Activated T-cell treated with anti-CD3 and anti-CD28 coated beads, Interleukin-2, amount 50 U/mL, for 24 hours (primary cell): Measurements from ENCODE around the gene SH2B2.
A peak's percentile ranks its signal among the peaks of the same experiment; 100 is the strongest.

Experiments
- DNase-seq: peaks from one replicate; pipeline ENCODE4 v3.0.0-alpha.2; 2020
- H3K27ac Mint-ChIP-seq: 2 replicates; pipeline ENCODE4 v1.8.0; 2020; ENCODE audit warnings: mild to moderate bottlenecking, mixed read lengths
- H3K27me3 Mint-ChIP-seq: 2 replicates; pipeline ENCODE4 v1.8.0; 2020; ENCODE audit warnings: mixed read lengths
- H3K36me3 Mint-ChIP-seq: 2 replicates; pipeline ENCODE4 v1.8.0; 2020; ENCODE audit warnings: low read depth, mixed read lengths
- H3K4me1 Mint-ChIP-seq: 2 replicates; pipeline ENCODE4 v1.8.0; 2020; ENCODE audit warnings: low read depth, mixed read lengths
- H3K4me3 Mint-ChIP-seq: 2 replicates; pipeline ENCODE4 v1.8.0; 2020; ENCODE audit warnings: mild to moderate bottlenecking, moderate library complexity, mixed read lengths
- H3K9me3 Mint-ChIP-seq: 2 replicates; pipeline ENCODE4 v1.8.0; 2020; ENCODE audit warnings: mixed read lengths

SH2B2 gene

DNA sequence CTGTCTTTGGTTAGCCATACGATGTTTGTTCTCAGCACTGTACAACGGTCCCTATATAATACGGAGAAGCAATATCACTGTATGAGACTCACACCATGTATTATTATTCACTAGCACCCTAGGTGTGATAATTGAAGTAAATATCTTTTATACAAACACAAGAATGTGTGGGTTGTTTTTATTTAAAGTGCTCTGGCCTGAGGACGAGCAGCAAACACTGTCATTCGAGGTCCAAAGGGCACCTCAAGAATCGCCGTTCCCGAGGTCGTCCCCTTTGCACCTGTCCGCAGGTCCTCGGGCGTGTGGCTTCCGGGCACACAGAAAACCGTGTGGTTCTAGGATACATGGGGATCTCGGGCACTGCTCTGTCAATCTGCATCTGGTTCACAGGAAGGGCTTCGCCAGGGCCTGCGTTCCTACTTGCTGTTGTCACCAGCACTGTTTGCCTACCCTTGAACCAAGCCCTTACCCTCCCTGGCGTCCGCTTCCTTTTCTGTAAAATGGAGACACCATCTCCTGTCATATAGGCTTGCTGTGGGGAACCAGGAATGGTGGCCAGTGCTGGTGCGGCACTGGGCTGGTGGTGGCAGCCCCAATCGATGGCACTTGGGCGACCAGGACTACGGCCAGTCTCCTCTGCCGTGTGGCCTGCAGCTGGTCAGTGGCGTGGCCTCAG is 28.5 kb upstream of the SH2B2 start:
- Mint-ChIP-seq H3K4me3 (no peak overlapping the region), H3K27ac (no peak overlapping the region)

DNA sequence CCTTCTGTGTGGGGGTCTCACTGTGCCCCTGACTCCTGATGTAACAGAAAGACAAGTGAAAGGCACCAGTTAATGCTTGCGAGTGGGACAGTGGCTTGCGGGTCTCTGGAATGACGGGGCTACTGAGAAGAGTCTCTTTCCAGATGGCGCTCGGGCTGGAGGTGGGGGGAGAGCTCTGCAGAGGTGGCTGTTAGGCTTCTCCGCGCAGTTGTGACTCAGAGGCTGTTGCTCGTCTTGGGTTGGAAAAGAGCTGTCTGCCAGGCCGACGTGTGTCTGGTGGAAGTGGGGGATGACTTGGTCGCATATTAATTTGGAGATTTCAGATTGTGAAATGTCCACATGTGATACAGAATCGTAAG is 27.9 kb upstream of the SH2B2 start:
- no peaks in the 10 kb centered on the region for H3K9me3 Mint-ChIP-seq
- no peak overlapping the region for H3K27ac Mint-ChIP-seq
- no peaks in the 10 kb centered on the region for H3K36me3 Mint-ChIP-seq
- no peak for DNase-seq
- H3K27me3 Mint-ChIP-seq, result no peaks in the 10 kb centered on the region
- no peak overlapping the region for H3K4me3 Mint-ChIP-seq
- no peaks in the 10 kb centered on the region for H3K4me1 Mint-ChIP-seq

More for the DNA sequence above, 28.5 kb upstream of the SH2B2 start:
- no peaks in the 10 kb centered on the region for H3K9me3 Mint-ChIP-seq
- H3K36me3 Mint-ChIP-seq, result no peaks in the 10 kb centered on the region
- no peak for DNase-seq
- no peaks in the 10 kb centered on the region for H3K4me1 Mint-ChIP-seq
- no peaks in the 10 kb centered on the region for H3K27me3 Mint-ChIP-seq

DNA sequence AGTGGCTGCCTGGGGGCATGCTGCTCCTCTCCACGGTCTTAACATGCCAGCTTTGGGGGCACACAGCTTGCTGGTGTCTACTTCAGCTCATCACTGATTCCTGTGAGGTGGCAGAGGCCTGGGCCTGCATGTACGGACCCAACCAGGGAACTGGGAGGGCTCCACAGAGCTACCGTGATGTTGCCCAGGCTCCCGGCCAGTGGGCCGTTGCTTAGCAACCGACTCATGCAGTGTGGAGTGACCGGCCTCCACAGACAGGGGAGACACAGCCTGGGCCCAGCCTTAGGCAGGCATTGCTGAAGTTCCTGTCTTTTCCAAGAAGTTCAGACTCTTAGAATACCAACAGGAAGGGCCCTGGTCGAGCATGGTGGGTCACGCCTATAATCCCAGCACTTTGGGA is 25.8 kb upstream of the SH2B2 start:
- H3K4me3 Mint-ChIP-seq, result no peak overlapping the region
- H3K27me3 Mint-ChIP-seq, result no peaks in the 10 kb centered on the region
- no peaks in the 10 kb centered on the region for H3K36me3 Mint-ChIP-seq
- H3K4me1 Mint-ChIP-seq, result no peaks in the 10 kb centered on the region
- no peak overlapping the region for H3K27ac Mint-ChIP-seq
- no peaks in the 10 kb centered on the region for H3K9me3 Mint-ChIP-seq
- no peak for DNase-seq

DNA sequence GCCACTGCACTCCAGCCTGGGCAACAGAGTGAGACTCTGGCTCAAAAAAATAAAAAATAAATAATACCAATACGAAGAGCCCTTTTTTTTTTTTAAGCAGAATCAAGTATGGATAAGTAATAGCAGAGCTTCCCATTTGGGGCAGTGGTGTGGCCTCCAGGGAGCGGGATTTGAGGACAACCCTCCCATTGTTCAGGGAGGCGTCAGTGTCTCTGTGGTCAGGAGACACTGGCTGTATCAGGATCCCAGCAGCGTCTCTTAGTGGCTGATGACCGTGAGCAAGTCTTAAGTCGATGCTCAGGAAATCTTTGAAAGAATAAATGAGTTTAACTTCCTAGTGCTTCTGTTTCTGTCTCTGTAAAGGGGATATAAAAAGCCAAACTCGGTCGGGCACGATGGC is 25.2 kb upstream of the SH2B2 start:
- H3K36me3 Mint-ChIP-seq, result no peaks in the 10 kb centered on the region
- H3K4me3 Mint-ChIP-seq, result no peak overlapping the region

DNA sequence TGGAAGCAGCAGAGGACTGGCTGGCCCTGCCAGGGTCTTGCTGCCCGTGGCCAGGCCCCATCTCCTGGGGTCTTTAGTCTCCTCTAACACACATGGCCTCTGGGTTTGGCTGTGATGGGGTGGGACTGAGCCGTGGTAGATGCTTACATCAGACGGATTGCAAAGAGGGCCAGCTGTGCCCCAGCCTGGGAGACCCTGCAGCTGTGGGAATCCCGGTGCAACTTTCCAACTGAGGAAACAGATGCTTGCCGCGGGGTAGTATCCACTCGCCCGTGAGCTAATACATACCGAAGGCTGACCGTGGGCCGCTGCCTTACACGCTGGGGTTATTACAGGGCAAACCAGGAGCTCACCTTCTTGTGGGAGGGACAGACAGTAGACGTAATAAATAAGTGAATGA is 24.1 kb upstream of the SH2B2 start:
- Mint-ChIP-seq H3K4me3 (no peak overlapping the region), H3K9me3 (no peaks in the 10 kb centered on the region), H3K27ac (no peak overlapping the region), H3K27me3 (no peaks in the 10 kb centered on the region), H3K36me3 (no peaks in the 10 kb centered on the region), H3K4me1 (no peaks in the 10 kb centered on the region)
- DNase-seq, result no peak

More for the DNA sequence above, 25.2 kb upstream of the SH2B2 start:
- Mint-ChIP-seq H3K27me3 (no peaks in the 10 kb centered on the region), H3K9me3 (no peaks in the 10 kb centered on the region), H3K27ac (no peak overlapping the region), H3K4me1 (no peaks in the 10 kb centered on the region)
- DNase-seq, result no peak

DNA sequence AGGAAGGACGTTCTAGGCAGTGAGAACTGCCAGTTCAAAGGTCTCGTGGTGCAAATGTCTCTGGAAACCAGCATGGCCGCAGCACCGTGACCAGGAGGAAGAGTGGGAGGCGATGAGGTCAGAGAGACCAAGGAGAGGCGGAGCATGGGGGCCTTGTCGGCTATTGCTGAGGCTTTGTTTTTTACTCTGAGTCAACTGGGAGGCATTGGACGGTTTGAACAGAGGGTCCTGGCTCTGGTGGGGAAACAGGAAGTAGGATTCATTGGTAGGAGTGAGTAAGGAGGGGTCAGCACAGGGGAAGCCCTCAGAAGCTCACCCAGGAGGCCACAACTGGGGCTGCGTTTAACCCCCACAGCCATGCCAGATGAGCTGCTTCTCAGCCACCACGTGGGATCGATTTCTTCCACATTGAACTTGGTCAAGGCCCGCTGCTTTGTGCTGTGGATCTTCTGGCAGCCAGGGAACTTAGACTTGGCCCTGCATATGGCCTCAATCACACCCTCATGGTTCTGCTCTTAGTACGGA is 22.2 kb upstream of the SH2B2 start:
- Mint-ChIP-seq H3K4me1 (no peaks in the 10 kb centered on the region), H3K4me3 (no peak overlapping the region), H3K27me3 (no peaks in the 10 kb centered on the region), H3K27ac (no peak overlapping the region), H3K36me3 (no peaks in the 10 kb centered on the region), H3K9me3 (no peaks in the 10 kb centered on the region)
- DNase-seq, result no peak

DNA sequence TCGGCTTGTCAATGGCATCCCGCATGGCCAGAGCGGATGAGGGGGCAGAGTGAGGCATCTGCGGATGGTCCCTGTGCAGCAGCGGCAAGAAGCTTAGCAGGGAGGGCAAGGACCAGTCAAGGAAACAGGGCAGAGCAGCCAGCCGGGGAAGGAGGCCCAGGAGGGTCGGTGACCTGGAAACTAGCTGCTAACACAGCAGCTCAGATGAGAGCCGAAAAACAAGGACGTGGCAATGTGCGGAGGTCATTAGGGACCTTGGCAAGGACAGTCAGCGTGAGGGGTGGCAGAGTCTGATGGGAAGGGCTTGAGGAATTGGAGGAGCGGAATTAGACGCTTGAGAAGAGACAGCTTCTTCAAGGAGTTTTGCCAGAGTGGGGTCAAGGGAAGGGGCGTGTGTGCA is 20.1 kb upstream of the SH2B2 start:
- no peak for DNase-seq
- no peaks in the 10 kb centered on the region for H3K9me3 Mint-ChIP-seq
- H3K4me3 Mint-ChIP-seq, result no peak overlapping the region
- H3K27ac Mint-ChIP-seq, result no peak overlapping the region
- H3K36me3 Mint-ChIP-seq, result no peaks in the 10 kb centered on the region
- H3K27me3 Mint-ChIP-seq, result no peaks in the 10 kb centered on the region
- no peaks in the 10 kb centered on the region for H3K4me1 Mint-ChIP-seq

DNA sequence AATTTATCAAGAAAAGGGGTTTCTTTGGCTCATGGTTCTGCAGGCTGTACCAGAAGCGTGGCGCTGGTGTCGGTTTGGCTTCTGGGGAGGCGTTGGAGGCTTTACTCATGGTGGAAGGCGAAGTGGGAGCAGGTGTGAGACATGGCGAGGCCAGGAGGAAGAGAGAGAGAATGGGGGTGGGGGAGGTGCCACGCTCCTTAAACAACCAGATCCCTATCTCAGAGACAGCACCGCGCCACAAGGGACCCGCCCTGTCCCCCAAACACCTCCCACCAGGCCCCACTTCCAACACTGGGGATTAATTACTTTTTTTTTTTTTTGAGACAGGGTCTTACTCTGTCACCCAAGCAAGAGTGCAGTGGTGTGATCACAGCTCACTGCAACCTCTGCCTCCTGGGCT is 18.0 kb upstream of the SH2B2 start:
- Mint-ChIP-seq H3K27ac (no peak overlapping the region), H3K27me3 (no peaks in the 10 kb centered on the region), H3K4me3 (no peak overlapping the region), H3K9me3 (no peaks in the 10 kb centered on the region), H3K4me1 (peaks cover 3% of the 10 kb centered on the region), H3K36me3 (no peaks in the 10 kb centered on the region)
- DNase-seq, result no peak

DNA sequence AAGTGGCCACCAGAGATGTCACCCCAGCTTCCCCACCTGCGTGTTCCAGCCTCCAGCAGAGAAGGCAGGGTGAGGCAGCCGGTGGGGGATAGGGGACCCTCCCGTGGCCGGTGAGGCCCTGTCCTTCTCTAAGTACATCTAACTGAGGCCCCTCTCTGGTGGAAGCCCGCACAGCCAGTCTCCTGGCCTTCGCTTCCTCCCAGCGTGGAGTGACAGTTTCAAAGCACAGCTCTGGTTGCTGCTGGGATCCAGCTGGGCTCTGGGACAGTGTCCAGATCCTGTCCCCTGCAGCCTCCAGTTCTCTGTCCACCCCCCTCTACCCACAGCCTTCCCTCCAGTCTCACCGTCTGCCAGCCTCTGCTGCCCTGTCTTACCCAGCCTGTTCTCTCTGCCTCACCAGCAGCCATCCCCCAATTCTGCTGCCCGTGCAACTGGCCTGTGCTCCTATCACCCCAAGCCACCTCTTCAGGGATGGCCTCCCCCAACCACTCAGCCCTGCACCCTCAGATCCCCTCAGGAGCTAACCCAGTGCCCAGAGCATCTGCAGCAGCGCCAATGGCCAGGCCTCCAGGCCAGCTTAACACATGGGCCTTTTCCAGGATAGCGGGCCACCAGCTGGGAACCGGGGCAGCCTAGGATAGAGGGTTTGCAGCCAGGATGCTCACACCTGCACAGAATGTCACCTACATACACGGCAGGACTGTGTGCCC is 16.3 kb upstream of the SH2B2 start:
- Mint-ChIP-seq H3K4me3 (no peak overlapping the region), H3K36me3 (no peaks in the 10 kb centered on the region), H3K27ac (no peak overlapping the region), H3K27me3 (no peaks in the 10 kb centered on the region), H3K4me1 (peaks cover 3% of the 10 kb centered on the region), H3K9me3 (no peaks in the 10 kb centered on the region)
- no peak for DNase-seq

DNA sequence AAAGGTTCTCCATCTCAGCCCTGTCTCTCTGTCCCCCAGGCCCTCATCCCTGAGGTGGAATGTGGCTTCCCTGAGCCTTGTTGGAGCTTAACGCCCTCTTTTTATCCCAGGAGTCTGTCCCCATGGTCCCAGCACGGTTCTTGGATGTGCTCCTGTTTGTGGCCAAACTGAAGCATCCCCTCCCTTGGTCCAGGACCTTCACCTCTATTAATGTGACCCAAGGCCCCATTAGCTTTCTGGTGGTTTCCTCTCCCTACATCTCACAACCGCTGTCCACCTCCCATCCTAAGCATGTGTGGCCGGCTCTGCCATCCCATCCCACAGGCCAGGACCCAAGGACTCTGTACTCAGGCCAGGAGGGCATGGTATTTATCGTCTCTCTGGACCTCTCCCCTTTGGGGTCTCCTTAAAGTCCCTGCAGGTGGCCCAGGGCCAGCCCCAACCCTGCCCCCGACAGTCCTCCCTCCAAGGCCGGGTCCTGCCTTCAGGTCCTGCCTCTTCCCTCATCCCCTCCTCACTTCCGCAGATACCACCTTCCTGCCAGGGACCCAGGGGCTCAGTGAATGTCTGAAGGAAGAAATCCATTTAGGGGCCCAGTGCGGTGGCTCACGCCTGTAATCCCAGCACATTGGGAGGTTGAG is 15.4 kb upstream of the SH2B2 start:
- DNase-seq, result no peak
- Mint-ChIP-seq H3K4me1 (peaks cover 3% of the 10 kb centered on the region), H3K4me3 (no peak overlapping the region), H3K27me3 (no peaks in the 10 kb centered on the region), H3K36me3 (no peaks in the 10 kb centered on the region), H3K27ac (no peak overlapping the region), H3K9me3 (no peaks in the 10 kb centered on the region)

DNA sequence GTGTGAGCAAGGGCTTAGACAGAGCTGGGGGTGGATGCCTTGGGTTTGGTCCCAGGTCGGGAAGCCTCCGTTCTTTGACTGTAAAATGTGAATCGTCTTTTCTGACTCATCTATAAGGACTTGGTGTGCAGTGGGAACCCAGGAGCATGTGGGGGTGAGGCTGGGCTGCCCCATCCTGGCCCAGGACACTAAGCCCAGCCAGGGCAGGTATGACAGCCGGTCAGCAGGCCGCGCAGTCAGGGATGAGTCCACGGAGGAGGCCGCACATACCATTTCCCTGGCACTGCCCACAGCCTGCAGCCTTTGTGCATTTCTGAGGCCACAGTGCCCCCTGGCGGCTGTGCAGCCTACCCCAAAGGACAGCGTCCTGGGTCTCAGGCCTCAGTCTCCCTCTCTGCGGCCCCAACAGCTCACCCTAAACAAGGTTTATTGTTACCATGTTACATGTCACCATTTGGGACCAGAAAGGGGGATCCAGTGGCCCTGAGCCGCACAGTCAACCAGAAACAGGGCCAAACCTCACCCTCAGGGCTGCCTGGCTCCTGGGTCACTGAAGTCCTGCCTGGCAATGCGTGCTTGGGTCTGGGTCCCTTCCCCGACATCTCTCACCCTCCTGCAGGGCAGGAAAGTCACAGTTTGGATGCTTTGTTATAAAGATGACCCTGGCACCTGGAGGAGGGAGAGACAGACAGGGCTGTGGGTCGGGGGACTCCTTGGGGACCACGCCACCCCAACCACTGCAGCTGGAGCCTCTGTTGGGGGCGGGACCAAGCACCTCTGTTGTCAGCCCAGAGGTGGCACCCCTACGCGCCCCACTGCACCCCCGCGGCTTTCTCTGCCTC is 14.4 kb upstream of the SH2B2 start:
- no peak overlapping the region for H3K4me3 Mint-ChIP-seq

DNA sequence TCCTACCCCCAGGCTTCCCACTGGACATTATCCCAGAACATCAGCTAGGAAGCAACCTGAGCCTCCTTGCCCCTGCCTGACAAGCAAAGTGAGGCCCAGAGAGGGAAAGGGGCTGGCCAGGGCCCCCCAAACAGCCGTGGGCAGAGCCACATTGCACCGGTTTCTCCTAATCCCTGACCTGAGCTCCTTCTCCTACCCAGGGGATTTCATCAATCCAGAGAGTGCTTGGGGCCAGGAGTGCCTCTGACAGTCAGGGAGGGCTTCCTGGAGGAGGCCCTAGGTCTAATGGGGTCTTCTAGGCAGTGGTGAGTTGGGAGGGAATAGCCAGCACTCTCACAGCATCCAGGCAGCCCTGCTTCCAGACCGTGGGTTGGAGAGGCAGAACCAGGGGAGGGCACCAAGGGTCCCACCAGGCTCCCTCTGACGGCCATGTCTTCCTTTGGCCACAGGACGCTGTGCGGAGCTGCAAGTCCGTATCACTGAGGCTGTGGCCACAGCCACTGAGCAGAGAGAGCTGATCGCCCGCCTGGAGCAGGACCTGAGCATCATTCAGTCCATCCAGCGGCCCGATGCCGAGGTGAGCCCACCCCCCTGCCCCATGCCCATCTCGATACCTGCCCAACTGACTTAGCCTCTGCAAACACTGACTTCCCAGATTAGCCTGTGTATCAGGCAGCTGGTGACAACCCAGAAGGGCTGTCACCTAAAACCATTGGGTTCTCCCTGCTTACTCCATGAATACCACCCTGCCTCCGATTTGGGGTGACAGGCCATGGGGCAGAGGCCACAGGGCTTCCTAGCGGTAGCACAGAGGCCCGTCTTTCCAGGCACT is 13.5 kb upstream of the SH2B2 start:
- no peak overlapping the region for H3K27ac Mint-ChIP-seq
- H3K9me3 Mint-ChIP-seq, result no peaks in the 10 kb centered on the region
- H3K4me1 Mint-ChIP-seq, result peaks cover 3% of the 10 kb centered on the region
- H3K27me3 Mint-ChIP-seq, result no peaks in the 10 kb centered on the region
- no peaks in the 10 kb centered on the region for H3K36me3 Mint-ChIP-seq
- DNase-seq, result no peak
- no peak overlapping the region for H3K4me3 Mint-ChIP-seq

More for the DNA sequence above, 14.4 kb upstream of the SH2B2 start:
- Mint-ChIP-seq H3K9me3 (no peaks in the 10 kb centered on the region), H3K27me3 (no peaks in the 10 kb centered on the region), H3K4me1 (peaks cover 3% of the 10 kb centered on the region), H3K27ac (no peak overlapping the region), H3K36me3 (no peaks in the 10 kb centered on the region)
- DNase-seq, result peak; percentile 85

DNA sequence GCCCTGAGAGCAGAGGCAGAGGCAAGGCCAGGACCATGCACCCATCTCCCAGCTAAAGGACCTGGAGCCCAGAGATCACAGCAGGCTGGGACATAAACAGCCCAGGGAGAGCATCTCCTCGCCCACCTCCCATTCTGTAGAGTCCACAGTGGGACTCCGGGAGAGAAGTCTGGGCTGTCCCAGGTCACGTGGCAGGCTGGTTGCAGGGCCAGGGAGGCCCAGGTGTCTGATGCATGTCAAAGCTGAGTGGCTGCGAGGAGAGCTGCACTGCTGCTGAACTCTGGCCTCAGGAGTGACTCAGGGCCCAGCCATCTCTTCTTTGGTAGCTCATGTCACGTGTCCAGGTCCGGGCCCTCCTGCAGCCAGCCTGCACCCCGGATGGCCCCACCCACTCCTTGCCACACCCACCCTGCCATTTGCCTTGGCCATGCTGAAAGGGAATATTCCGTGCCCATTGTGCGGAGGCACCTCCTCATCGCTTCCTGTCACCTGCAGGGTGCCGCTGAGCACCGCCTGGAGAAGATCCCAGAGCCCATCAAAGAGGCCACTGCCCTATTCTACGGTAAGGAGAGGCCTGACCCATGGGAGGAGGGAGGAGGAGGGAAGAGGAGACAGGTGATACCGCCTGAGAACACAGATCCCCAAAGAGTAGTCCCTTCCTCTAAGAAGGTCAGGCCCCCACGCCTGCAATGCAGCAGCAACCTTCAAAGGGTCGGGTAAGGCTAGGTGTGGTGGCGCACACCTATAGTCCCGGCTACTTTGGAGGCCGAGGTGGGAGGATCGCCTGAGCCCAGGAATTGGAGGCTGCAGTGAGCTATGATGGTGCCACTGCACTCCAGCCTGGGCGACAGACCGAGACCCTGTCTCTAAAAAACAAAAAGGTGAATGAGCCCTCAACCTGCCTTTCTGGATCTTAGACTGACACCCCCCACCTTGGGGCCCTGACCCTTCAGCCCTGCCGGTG is 12.6 kb upstream of the SH2B2 start:
- no peak overlapping the region for H3K27ac Mint-ChIP-seq
- H3K27me3 Mint-ChIP-seq, result no peaks in the 10 kb centered on the region
- peaks cover 3% of the 10 kb centered on the region for H3K4me1 Mint-ChIP-seq
- no peaks in the 10 kb centered on the region for H3K9me3 Mint-ChIP-seq
- H3K36me3 Mint-ChIP-seq, result no peaks in the 10 kb centered on the region
- no peak overlapping the region for H3K4me3 Mint-ChIP-seq
- no peak for DNase-seq
